RWPE2 (cell line): Measurements from ENCODE around the gene COG4.

Experiments used
- ATAC-seq: fragments of 200-7000 bp; cut with Tn5 transposase; 3 replicates; pipeline ENCODE4 v1.9.1; 2021; ENCODE audit warnings: low read depth
- DNase-seq: peaks from one replicate; pipeline ENCODE4 v3.0.0-alpha.2; 2020; ENCODE audit warnings: low spot score
- H3K27ac ChIP-seq: fragments of 450-650 bp; 2 replicates; pipeline ENCODE4 v1.5.1; 2017; ENCODE audit warnings: mild to moderate bottlenecking; ENCODE audit not compliant: poor library complexity, severe bottlenecking
- H3K27me3 ChIP-seq: fragments of 250-450 bp; sonication (Bioruptor Pico); 2 replicates; pipeline ENCODE4 v1.5.1; 2021; ENCODE audit warnings: mild to moderate bottlenecking, moderate library complexity; ENCODE audit not compliant: insufficient read depth, poor library complexity, severe bottlenecking
- H3K36me3 ChIP-seq: fragments of 250-450 bp; sonication (Bioruptor Pico); 2 replicates; pipeline ENCODE4 v1.5.1; 2020; ENCODE audit warnings: low read depth, mild to moderate bottlenecking, moderate library complexity
- H3K4me1 ChIP-seq: fragments of 250-450 bp; sonication (Bioruptor Pico); 2 replicates; pipeline ENCODE4 v1.5.1; 2021; ENCODE audit warnings: mild to moderate bottlenecking, moderate library complexity; ENCODE audit not compliant: insufficient read depth, poor library complexity, severe bottlenecking
- H3K4me3 ChIP-seq: fragments of 250-450 bp; sonication (Bioruptor Pico); 2 replicates; pipeline ENCODE4 v1.5.1; 2021; ENCODE audit warnings: mild to moderate bottlenecking, moderate library complexity; ENCODE audit not compliant: severe bottlenecking
- H3K9me3 ChIP-seq: fragments of 250-450 bp; sonication (Bioruptor Pico); 2 replicates; pipeline ENCODE4 v1.5.1; 2021; ENCODE audit warnings: mild to moderate bottlenecking, moderate library complexity; ENCODE audit not compliant: severe bottlenecking
- TF ChIP-seq, protein P1 (sequence below): fragments of 450-650 bp; IDR thresholded peaks from one replicate; pipeline ENCODE4 v1.5.1; 2017; ENCODE audit warnings: mild to moderate bottlenecking, moderate library complexity; ENCODE audit not compliant: poor library complexity, severe bottlenecking

COG4 gene

DNA sequence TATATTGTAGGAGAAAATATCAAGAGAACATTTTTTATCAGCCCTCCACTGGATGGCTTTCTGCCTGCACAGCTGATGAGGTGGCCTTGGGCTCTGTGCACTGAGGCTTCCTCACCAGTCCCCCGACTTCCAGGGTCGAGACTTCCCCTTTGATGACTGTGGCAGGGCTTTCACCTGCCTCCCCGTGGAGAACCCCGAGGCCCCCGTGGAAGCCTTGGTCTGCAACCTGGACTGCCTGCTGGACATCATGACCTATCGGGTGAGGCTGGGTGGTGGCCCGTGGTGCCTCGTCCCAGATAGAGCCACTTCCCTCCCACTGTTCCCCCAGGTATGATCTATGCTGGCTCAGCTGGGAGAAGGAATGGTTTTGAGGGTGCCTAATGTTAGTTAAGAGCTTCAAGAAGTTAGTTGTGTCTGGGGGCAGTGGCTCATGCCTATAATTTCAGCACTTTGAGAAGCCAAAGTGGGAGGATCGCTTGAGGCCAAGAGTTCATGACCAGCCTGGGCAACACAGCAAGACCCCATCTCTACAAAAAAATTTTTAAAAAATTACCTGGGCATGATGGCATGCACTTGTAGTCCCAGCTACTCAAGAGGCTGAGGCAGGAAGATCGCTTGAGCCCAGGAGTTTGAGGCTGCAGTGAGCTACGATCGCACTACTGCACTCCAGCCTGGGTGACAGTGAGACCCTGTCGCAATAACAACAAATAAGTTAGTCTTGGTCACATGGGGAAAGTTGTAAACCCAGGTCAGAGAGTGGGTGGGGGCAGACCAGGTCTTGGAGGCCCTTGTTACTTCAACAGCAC, 57.2 kb downstream of the COG4 start:
- Histone ChIP-seq H3K4me3 (no peak overlapping the region), H3K9me3 (no peaks in the 10 kb centered on the region), H3K36me3 (peaks cover 3% of the 10 kb centered on the region; the same call in 1 of the 2 replicates), H3K27ac (no peak overlapping the region), H3K4me1 (no peaks in the 10 kb centered on the region), H3K27me3 (no peaks in the 10 kb centered on the region)
- TF ChIP-seq, protein P1, sequence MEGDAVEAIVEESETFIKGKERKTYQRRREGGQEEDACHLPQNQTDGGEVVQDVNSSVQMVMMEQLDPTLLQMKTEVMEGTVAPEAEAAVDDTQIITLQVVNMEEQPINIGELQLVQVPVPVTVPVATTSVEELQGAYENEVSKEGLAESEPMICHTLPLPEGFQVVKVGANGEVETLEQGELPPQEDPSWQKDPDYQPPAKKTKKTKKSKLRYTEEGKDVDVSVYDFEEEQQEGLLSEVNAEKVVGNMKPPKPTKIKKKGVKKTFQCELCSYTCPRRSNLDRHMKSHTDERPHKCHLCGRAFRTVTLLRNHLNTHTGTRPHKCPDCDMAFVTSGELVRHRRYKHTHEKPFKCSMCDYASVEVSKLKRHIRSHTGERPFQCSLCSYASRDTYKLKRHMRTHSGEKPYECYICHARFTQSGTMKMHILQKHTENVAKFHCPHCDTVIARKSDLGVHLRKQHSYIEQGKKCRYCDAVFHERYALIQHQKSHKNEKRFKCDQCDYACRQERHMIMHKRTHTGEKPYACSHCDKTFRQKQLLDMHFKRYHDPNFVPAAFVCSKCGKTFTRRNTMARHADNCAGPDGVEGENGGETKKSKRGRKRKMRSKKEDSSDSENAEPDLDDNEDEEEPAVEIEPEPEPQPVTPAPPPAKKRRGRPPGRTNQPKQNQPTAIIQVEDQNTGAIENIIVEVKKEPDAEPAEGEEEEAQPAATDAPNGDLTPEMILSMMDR: no peak
- DNase-seq (no peak), ATAC-seq (no peak)

DNA sequence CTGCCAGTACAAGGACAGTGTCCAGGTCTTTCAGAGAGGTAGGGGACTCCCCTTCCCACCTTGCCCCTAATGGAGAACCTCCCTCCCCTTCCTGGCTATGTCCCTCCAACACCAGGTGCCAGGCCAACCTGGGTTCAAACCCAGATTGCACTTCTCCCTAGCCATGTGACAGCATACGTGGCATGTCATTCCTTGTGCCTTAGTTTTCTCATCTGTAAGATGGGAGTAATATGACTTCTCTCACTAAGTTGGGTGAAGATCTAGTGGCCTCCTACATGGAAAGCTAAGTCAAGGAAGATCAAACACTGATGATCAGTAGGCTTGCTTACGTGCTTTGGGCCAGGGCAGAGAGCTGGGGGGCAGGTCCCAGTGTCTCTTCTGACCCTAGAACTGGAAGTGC, 60.1 kb downstream of the COG4 start:
- Histone ChIP-seq H3K4me3 (no peak overlapping the region), H3K27me3 (no peaks in the 10 kb centered on the region), H3K4me1 (no peaks in the 10 kb centered on the region), H3K9me3 (no peaks in the 10 kb centered on the region), H3K27ac (no peak overlapping the region), H3K36me3 (peaks cover 3% of the 10 kb centered on the region; the same call in 1 of the 2 replicates)
- DNase-seq (no peak), ATAC-seq (no peak)
- TF ChIP-seq, protein P1: no peak

DNA sequence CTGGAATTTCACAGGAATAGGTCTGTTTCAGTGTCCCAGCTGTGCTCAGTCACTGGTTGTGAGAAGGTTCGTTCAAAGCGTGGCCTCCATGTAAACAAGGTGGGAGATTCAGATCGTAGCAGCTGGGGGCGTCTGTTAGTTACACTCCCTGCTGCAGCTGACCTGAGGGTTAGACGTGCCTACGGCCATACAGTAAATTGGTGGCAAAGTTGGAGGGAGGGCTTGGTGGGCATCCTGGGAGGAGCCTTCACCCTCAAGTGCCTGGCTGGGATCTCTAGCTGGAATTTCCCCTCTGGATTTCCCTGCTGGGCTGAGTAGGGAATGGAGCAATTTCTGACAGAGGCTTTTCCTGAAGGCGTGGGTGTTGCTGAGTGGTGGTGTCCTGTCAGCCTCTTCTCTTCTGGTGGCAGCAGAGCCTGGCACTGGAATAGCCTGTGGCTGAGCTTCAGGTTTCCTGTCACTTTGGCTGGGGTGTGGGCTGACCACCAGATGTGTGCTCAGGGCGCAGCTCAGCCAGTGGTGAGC, 62.6 kb downstream of the COG4 start:
- Histone ChIP-seq H3K4me3 (no peak overlapping the region), H3K9me3 (no peaks in the 10 kb centered on the region), H3K27me3 (no peaks in the 10 kb centered on the region), H3K4me1 (no peaks in the 10 kb centered on the region), H3K27ac (no peak overlapping the region), H3K36me3 (peaks cover 3% of the 10 kb centered on the region; the same call in 1 of the 2 replicates)
- DNase-seq: no peak
- ATAC-seq: 0 out of 3 replicates have a peak, but pooled peaks have one; percentile 19
- TF ChIP-seq, protein P1: no peak

DNA sequence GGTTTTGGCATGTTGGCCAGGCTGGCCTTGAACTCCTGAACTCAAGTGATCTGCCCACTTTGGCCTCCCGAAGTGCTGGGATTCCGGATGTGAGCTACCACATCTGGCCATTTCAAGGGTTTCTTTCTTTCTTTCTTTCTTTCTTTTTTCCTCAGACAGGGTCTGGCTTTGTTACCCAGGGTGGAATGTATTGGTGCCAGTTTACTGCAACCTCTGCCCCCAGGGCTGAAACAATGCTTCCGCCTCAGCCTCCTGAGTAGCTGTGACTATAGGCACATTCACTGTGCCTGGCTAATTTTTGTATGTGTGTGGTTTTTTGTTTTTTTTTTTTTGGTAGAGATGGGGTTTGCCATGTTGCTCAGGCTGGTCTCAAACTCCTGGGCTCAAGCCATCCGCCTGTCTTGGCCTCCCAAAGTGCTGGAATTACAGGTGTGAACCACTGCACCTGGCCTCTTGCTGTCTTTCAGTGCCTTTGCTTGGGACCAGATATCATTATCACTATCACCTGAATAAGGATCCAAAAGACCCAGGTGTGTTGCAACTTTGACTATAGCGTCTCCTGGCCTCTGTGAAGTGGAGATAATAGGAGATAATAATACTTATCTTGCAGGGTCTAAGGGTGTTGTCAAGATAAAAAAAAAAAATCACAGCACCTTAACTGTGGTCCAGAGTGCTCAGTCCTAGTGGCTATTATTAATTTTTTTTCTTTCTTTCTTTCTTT, 65.7 kb downstream of the COG4 start:
- Histone ChIP-seq H3K4me1 (peaks cover 4% of the 10 kb centered on the region), H3K4me3 (no peak overlapping the region), H3K36me3 (no peaks in the 10 kb centered on the region), H3K27me3 (no peaks in the 10 kb centered on the region), H3K9me3 (no peaks in the 10 kb centered on the region), H3K27ac (no peak overlapping the region)
- TF ChIP-seq, protein P1: no peak
- ATAC-seq (no peak), DNase-seq (no peak)
